Endothelial cell of umbilical vein (primary cell): Measurements from ENCODE around the gene CLGN. TPM values are rescaled to one million over a fixed set of nuclear protein-coding genes. Genes with fewer than 3 reads are reported as not detected.

Source experiments
- BruUV-seq: library from RNA; stranded (reverse); fragments of 400-500 nt; replicated peaks from 2 replicates; lab custom pipeline; 2021; lab: Mats Ljungman, UMichigan
- CTCF ChIA-PET: fragments of 300-600, 350-600 bp; sonication (Branson Sonifier 250); formaldehyde crosslinking; loops from one replicate; lab custom pipeline; 2021; ENCODE audit warnings: antibody characterized with exemption, inconsistent platforms; lab: Charles Lee
- POLR2A ChIA-PET: fragments of 300-600, 350-600 bp; sonication (Branson Sonifier 250); formaldehyde crosslinking; loops from one replicate; lab custom pipeline; 2021; ENCODE audit warnings: antibody characterized with exemption, inconsistent platforms; lab: Charles Lee
- DNase-seq: peaks from one replicate; pipeline ENCODE4 v3.0.0-alpha.2; 2011; ENCODE audit warnings: low read depth, low spot score
- FAIRE-seq: peaks from 2 replicates; lab custom pipeline; 2011; peaks lifted over from hg19 to GRCh38; lab: Jason Lieb, UNC
- H2AFZ ChIP-seq: 2 replicates; pipeline ENCODE4 v1.6.0; 2012; ENCODE audit warnings: low read depth, low read length, control low read depth, inconsistent platforms
- H3K27ac ChIP-seq: 2 replicates; pipeline ENCODE4 v1.5.1; 2011; ENCODE audit warnings: low read depth, mild to moderate bottlenecking, control low read depth, low read length, moderate library complexity; ENCODE audit not compliant: insufficient read depth
- H3K27me3 ChIP-seq, 2 experiments: 2 replicates each; pipeline versions ENCODE4 v1.6.0 to v1.6.1; 2011; ENCODE audit warnings: low read length in 2 of 2, mixed read lengths in 1 of 2; ENCODE audit not compliant: control insufficient read depth in 2 of 2, insufficient read depth in 2 of 2
- H3K36me3 ChIP-seq, 2 experiments: 2 replicates in 1 of 2; 3 replicates in 1 of 2; pipeline ENCODE4 v1.5.1; 2011; ENCODE audit warnings: low read length in 2 of 2, mild to moderate bottlenecking in 1 of 2, moderate library complexity in 1 of 2; ENCODE audit not compliant: control insufficient read depth in 2 of 2, insufficient read depth in 2 of 2; ENCODE audit errors: extremely low read depth in 1 of 2
- H3K4me1 ChIP-seq: 3 replicates; pipeline ENCODE4 v1.5.1; 2011; ENCODE audit warnings: mild to moderate bottlenecking, low read length; ENCODE audit not compliant: control insufficient read depth, insufficient read depth; ENCODE audit errors: extremely low read depth
- H3K4me2 ChIP-seq: 2 replicates; pipeline ENCODE4 v1.6.1; 2011; ENCODE audit warnings: low read length, control low read depth, mixed read lengths; ENCODE audit not compliant: insufficient read depth
- H3K4me3 ChIP-seq, 3 experiments: fragments of 200-600 bp in 1 of 3; sonication (generic), shearing (Covaris generic) in 1 of 3; replicated peaks in 1 of 3; 2 replicates each; pipeline ENCODE4 v1.5.1; 2011 to 2016; ENCODE audit warnings: control low read depth in 3 of 3, low read length in 3 of 3, mild to moderate bottlenecking in 2 of 3, inconsistent platforms in 1 of 3, low read depth in 1 of 3, moderate library complexity in 1 of 3; ENCODE audit not compliant: insufficient read depth in 1 of 3
- H3K79me2 ChIP-seq: 2 replicates; pipeline ENCODE4 v1.6.0; 2012; ENCODE audit warnings: low read length, inconsistent platforms; ENCODE audit not compliant: control insufficient read depth, insufficient read depth
- H3K9ac ChIP-seq: replicated peaks from 2 replicates; pipeline ENCODE3; 2011; ENCODE audit warnings: low read length, control low read depth; ENCODE audit not compliant: insufficient read depth; ENCODE audit errors: extremely low read depth
- H3K9me1 ChIP-seq: replicated peaks from 3 replicates; pipeline ENCODE4 v1.6.0; 2011; ENCODE audit warnings: mild to moderate bottlenecking, low read length; ENCODE audit not compliant: control insufficient read depth, insufficient read depth; ENCODE audit errors: extremely low read depth
- H3K9me3 ChIP-seq: replicated peaks from 2 replicates; pipeline ENCODE4 v1.5.1; 2012; ENCODE audit warnings: low read length, inconsistent platforms; ENCODE audit not compliant: control insufficient read depth, insufficient read depth
- H4K20me1 ChIP-seq: replicated peaks from 2 replicates; pipeline ENCODE3; 2011; ENCODE audit warnings: mild to moderate bottlenecking, low read length; ENCODE audit not compliant: control insufficient read depth, insufficient read depth; ENCODE audit errors: extremely low read depth
- EZH2 ChIP-seq: IDR thresholded peaks from 2 replicates; pipeline ENCODE4 v1.6.1; 2012; ENCODE audit warnings: borderline replicate concordance, low read depth, mild to moderate bottlenecking, moderate library complexity, low read length, inconsistent platforms; ENCODE audit not compliant: severe bottlenecking
- FOS ChIP-seq: IDR thresholded peaks from 2 replicates; pipeline ENCODE4 v1.6.1; 2011; ENCODE audit warnings: mild to moderate bottlenecking, low read length, moderate library complexity, borderline replicate concordance; ENCODE audit not compliant: insufficient read depth
- GATA2 ChIP-seq: IDR thresholded peaks from 2 replicates; pipeline ENCODE4 v1.7.0; 2011; ENCODE audit warnings: low read depth, mild to moderate bottlenecking, moderate library complexity, mixed read lengths, low read length; ENCODE audit not compliant: insufficient read length, insufficient read depth
- JUN ChIP-seq: IDR thresholded peaks from 2 replicates; pipeline ENCODE4 v1.6.1; 2011; ENCODE audit warnings: borderline replicate concordance, low read depth; ENCODE audit not compliant: insufficient read length, insufficient read depth
- MAX ChIP-seq: IDR thresholded peaks from 2 replicates; pipeline ENCODE4 v1.6.1; 2011; ENCODE audit not compliant: insufficient read depth, insufficient read length
- MYC ChIP-seq: IDR thresholded peaks from one replicate; pipeline ENCODE4 v1.6.1; 2011; ENCODE audit warnings: mild to moderate bottlenecking, low read depth, low read length
- POLR2A ChIP-seq: IDR thresholded peaks from 2 replicates; pipeline ENCODE4 v1.6.1; 2012; ENCODE audit warnings: low read depth, mild to moderate bottlenecking, control low read depth, low read length
- POLR2AphosphoS5 ChIP-seq: IDR thresholded peaks from 2 replicates; pipeline ENCODE4 v1.6.1; 2012; ENCODE audit warnings: low read depth, mild to moderate bottlenecking, control low read depth, low read length, moderate library complexity; ENCODE audit not compliant: insufficient read depth
- dilution Hi-C: fragments of 300-500 bp; cut with MboI; formaldehyde crosslinking; loops from one replicate; pipeline ENCODE4 v1.15.0; 2019; ENCODE audit warnings: low sequenced_read_pairs; ENCODE audit not compliant: extremely low pct_ligation_motif_present
- intact Hi-C: fragments of 100-400 bp; cut with micrococcal nuclease; formaldehyde crosslinking; loops from one replicate; pipeline ENCODE4 v1.10.0; 2022
- polyA plus RNA-seq, 4 experiments: library from polyadenylated mRNA; depleted of rRNA in 3 of 4; stranded (reverse) in 3 of 4; unstranded in 1 of 4; fragments of >200 nt; gene quantifications; 2 replicates each; pipeline versions ENCODE4 v1.2.1 to v1.2.3, GENCODE V29; 2011 to 2012; ENCODE audit warnings: missing spikeins in 1 of 4
- total RNA-seq: library from RNA; stranded (reverse); gene quantifications from 2 replicates; pipeline ENCODE4 v1.2.3, GENCODE V29; 2021
- TF ChIP-seq, protein P1 (sequence below), 2 donors: IDR thresholded peaks; 1 replicate in 1 of 2; 2 replicates in 1 of 2; pipeline ENCODE4 v1.5.1; 2011; ENCODE audit warnings: low read length in 2 of 2, mild to moderate bottlenecking in 2 of 2, moderate library complexity in 2 of 2, control low read depth in 1 of 2, inconsistent platforms in 1 of 2, low read depth in 1 of 2; ENCODE audit not compliant: insufficient read depth in 1 of 2; ENCODE audit errors: extremely low read depth in 1 of 2

Gene CLGN
- total and polyA plus RNA-seq, 2 donors (not counting 3 experiments of a cell fraction or from before 2014, with no cell fraction given), result 0.12 to 1.00 TPM

DNA sequence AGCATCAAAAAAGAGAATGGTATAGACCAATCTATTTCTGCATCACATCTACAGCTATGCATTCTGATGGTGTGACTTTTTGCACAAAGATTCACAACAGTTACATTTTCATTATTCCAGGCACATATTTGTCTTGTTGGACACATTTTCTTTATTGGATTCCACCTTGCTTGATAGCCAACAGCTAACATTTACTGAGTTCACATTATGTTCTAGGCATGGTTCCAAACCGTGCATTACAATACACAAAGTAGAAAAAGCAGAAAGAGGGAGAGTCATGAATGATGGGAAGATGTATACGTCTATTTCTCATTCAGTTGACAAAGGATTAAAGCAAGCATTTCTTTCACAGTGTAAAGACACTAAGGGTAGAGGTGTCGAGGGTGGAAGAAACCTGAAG lies 22.9 kb upstream of the CLGN start:
- no peaks in the 10 kb centered on the region for H4K20me1 ChIP-seq
- H3K36me3 ChIP-seq, result no peaks in the 10 kb centered on the region
- POLR2A ChIA-PET, result no interaction called here
- H3K4me1 ChIP-seq, result no peaks in the 10 kb centered on the region
- H3K4me3 ChIP-seq, result no peak overlapping the region
- peaks cover 5 to 11% of the 10 kb centered on the region in 2 experiments for H3K27me3 ChIP-seq
- H3K4me2 ChIP-seq, result no peak overlapping the region
- H3K9me1 ChIP-seq, result no peaks in the 10 kb centered on the region
- no peak overlapping the region for H3K9ac ChIP-seq
- H3K27ac ChIP-seq, result no peak overlapping the region
- intact Hi-C loops (no loop called here), dilution Hi-C loops (no loop called here)
- TF ChIP-seq FOS (no peak), MAX (no peak), POLR2AphosphoS5 (no peak), POLR2A (no peak), MYC (no peak), GATA2 (no peak), EZH2 (no peak), JUN (no peak)
- TF ChIP-seq, protein P1, sequence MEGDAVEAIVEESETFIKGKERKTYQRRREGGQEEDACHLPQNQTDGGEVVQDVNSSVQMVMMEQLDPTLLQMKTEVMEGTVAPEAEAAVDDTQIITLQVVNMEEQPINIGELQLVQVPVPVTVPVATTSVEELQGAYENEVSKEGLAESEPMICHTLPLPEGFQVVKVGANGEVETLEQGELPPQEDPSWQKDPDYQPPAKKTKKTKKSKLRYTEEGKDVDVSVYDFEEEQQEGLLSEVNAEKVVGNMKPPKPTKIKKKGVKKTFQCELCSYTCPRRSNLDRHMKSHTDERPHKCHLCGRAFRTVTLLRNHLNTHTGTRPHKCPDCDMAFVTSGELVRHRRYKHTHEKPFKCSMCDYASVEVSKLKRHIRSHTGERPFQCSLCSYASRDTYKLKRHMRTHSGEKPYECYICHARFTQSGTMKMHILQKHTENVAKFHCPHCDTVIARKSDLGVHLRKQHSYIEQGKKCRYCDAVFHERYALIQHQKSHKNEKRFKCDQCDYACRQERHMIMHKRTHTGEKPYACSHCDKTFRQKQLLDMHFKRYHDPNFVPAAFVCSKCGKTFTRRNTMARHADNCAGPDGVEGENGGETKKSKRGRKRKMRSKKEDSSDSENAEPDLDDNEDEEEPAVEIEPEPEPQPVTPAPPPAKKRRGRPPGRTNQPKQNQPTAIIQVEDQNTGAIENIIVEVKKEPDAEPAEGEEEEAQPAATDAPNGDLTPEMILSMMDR (IDR thresholded peaks at IDR 0.05; ENCODE audit: extremely low read depth in 1 of 2, insufficient read depth in 1 of 2, low read depth in 1 of 2, low read length in 2 of 2), result no peak
- BruUV-seq, result no TSS peak
- no peak overlapping the region for H2AFZ ChIP-seq
- FAIRE-seq, result no peak
- no peak for DNase-seq
- no peaks in the 10 kb centered on the region for H3K9me3 ChIP-seq
- CTCF ChIA-PET, result interaction anchor here (0.6 kb wide), 1 partner anchor 1255 kb away, joined by 3 read pairs; no protein-coding TSS in a partner anchor
- no peaks in the 10 kb centered on the region for H3K79me2 ChIP-seq
